Skeletal muscle cell (primary cell): ENCODE data around the gene MTSS2.
A peak's percentile ranks its signal among the peaks of the same experiment; 100 is the strongest.

Experiments used
- DNase-seq: peaks from one replicate; pipeline ENCODE4 v3.0.0-alpha.2; 2010; ENCODE audit warnings: low read depth
- H3K4me3 ChIP-seq: 2 replicates; pipeline ENCODE4 v1.5.1; 2011; ENCODE audit warnings: low read depth, mild to moderate bottlenecking, control low read depth, low read length, moderate library complexity

The MTSS2 gene

DNA sequence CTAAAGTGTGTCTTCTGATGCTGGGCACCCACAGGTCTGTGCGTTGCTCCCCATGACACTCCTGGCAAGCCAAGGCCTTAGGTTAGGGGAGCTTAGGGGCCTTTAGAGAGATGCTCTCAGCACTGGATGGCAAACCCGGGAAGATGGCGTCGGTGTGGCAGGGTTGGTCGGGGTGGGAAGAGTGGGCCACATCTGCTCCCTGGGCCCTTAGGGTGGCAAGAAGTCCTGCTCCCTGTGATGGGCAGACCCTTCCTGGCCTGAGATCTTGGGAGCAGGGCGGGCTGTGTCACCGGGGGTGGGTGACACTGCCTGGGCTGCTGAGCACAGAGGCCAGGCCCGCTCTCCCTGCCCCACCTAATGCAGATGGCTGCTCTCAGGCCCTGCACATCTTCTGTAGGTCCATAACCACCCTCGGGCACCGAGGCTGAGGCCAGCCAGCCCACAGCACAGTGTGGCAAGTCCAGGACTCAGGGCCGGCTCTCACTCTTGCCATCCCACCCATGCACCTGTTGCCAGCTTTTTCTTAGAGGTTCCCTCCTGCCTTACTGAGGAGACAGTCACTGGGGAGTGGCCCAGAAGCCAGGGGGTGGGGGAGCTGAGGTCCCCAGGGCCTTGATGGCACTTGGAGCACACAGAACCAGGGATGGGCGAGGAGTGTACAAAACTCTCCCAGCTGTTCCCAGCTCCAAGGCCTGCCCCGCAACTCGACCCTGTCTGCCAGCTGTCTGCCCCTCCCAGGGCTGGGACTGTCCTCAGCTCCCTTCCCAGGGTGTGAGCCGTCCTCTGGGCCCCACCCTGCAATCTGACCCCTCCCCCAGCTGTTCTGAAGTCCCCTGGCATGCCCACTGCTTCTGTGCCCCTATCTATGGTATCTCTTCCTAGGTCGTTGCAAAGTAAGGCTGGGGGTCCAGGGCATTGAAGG is 4.4 kb upstream of the MTSS2 start:
- H3K4me3 ChIP-seq: no peak overlapping the region
- no peak for DNase-seq

DNA sequence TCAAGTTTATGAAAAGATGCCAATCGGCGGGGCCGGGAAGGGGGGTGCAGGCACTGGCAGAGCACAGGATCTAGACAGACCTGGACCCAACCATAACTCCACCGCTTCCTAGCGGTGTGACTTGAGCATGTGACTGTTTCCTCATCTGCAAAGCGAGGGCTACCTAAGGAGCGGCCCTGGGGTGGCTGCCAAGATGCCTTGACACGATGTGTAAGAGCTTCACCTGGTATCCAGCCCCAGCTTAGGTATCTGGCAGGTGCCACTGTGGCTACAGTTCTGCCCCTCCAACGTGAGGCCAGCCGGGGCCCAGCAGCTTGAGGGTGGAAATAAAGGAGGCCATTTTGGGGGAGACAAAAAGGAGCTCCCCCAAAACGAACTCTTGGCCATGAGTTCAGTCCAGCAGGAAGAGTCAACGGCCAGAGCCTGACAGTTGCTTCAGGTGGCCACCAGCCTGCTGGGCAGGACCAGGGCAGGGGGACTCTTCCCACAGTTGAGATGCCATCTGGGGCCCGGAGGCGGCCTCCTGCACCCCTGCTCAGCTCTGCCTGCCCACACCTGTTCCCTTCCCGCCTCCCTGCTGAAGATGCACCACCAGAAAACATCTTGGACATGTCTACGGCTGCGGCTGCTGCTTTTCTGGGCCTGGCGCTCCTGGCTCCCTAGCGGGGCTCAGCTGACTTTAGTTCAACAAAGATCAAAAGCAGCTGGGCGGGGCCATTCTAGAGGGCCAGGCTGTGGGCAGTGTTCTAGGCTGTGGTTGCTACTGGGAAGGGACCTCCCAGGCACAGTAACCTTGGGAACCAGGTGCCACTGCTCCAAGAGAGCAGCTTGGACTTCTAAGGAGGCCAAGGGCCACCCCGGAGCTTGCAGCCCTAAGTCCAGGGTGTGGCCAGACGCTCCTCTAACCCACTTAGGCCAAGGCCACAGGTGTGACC is 3.4 kb upstream of the MTSS2 start:
- no peak overlapping the region for H3K4me3 ChIP-seq
- DNase-seq: no peak

DNA sequence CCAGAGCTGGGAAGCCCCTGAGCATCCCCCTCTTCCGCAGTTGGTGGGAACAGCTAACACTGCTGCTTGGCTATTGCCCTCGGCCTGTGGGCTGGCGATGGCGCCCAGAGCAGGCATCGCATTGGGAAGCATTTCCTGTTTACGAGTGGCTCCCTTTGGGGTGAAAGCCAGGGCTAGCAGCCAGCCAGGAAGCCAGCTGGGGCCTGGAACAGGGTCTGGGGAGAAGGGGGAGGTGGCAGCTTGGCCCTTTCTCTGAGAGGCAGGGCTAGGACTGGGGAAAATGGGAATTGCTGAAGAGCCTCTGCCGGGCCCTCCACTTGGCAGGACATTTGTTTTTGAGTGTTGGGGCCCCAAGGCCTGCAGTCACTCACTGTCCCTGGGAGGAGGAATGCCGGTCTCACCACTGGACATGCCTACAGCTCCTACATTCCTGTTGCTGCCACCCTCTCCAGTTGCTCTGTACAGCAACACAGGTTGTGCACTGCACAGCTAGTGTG is 2.4 kb upstream of the MTSS2 start:
- DNase-seq: no peak
- H3K4me3 ChIP-seq: no peak overlapping the region

DNA sequence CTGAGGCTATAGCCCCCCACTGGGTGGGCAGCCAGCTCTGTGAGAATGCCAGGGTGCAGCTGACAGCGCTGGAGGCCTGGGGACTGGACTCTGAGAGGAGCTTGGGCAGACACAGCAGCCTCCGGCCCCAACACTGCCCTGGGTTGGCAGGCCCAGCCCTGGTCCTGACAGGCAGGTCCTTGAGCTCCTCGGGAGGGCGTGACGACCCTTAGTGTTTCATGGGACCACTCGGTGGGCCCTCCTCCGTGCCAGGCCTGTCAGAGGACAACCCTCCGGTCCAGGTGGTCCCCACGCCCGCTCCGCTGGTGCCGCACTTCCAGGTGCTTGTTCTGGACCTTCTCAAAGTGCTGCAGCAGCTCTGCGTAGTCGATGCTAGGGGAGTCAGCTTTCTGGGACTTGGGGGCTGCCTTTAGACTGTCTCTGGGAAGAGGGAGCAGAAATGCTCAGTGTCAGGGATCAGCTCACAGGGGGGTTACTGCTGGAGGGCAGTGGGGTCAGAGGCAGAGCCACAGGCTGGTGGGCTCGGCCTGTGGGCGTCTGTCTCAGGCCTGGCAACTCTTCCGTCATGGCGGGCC is 1.9 kb upstream of the MTSS2 start:
- H3K4me3 ChIP-seq: no peak overlapping the region
- no peak for DNase-seq

DNA sequence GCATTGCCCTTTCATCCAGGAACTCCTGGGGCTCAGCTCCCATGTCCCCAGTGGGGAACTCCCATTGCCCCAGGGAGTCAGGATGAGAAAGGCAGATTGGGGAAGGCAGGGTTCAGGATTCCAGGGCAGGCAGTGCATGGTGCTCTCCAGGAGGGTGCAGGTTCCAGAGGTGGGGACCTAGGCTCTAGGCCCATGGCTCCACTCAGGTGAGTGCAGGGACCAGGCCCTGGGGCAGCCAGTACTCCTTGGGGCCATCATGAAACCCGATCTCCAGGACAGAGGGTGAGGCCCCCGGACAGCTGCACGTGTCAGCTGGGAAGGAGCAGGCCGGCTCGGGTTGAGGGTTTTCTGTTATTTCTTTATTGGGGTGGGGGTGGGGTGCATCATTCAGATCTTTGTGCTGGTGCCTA is 1.3 kb upstream of the MTSS2 start:
- no peak for DNase-seq
- peak overlapping the region; percentile 46 for H3K4me3 ChIP-seq

DNA sequence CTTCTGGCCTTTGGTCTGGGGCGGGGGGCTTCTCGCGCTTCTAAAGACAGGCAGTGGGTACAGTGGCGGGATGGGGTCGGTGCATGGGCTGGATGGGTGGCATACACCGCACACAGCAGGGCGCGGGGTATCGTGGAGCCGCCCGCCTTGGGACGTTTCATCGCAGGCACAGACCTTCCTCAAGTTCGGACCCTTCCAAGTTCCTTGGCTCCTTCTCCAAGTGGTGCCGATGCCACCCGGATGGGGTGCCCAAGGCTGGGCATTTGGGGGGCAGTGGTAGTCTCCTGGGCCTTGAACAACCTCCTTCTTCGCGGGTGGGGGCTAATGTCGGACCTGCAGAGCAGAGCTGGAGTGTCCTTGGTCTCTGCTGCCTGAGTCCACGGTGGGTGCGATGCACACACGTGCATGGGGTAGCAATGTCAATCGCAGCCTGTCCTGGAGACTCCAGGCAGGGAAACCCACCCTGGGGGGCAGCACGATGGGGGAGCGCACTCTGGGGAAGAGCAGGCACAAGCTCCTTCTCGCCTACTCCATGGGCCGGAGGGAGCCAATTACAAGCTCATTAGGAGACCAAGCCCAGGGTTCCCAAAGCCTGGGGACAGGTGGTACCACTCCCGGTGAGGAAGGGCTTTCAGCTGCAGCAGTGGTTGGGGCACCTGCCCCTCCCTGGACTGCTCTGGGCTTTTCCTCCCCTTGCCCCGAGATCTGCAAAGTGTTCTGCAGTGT is 686 bp upstream of the MTSS2 start:
- DNase-seq: no peak
- H3K4me3 ChIP-seq: peak overlapping the region; percentile 46

DNA sequence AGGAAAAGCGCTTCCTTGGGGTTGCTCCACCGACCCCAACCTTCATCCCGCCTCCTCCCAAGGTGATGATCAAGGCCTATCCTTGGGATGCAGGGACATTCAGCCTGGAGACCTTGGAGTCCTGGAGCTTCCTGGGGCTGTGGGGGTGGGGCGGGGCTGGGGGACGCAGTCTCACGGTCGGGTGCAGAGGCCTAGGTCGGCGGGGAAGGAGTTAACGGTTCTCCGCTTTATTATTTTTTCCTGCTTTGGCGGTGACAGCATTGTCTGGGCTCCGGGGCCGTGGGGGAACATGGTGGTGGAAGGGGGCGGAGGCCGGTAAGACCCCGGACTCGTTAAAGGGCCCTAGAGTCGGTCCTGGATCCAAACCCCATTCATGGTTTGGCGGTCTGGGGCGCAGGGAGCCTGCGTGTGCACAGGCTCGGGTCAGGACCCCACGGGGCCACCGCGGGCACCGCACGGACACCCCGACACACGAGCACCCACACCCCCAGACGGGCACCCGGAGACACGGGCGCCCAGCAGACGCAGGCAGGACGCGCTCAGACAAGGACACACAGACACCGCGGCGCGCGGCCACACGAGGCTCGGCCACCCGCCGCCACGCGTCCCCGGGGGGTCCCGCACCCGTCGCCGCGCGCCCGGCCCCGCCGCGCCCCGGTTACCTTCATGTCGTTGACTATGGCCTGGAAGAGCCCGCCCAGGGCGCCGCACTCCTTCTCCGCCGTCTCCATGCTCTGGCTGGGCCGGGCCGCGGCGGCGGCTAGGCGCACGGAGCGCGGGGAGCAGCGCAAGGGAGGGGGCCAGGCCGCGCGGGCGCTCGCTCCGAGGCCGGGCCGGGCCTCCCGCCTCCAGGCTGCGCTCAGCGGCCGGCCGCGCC is 554 bp downstream of the MTSS2 start:
- DNase-seq: no peak

DNA sequence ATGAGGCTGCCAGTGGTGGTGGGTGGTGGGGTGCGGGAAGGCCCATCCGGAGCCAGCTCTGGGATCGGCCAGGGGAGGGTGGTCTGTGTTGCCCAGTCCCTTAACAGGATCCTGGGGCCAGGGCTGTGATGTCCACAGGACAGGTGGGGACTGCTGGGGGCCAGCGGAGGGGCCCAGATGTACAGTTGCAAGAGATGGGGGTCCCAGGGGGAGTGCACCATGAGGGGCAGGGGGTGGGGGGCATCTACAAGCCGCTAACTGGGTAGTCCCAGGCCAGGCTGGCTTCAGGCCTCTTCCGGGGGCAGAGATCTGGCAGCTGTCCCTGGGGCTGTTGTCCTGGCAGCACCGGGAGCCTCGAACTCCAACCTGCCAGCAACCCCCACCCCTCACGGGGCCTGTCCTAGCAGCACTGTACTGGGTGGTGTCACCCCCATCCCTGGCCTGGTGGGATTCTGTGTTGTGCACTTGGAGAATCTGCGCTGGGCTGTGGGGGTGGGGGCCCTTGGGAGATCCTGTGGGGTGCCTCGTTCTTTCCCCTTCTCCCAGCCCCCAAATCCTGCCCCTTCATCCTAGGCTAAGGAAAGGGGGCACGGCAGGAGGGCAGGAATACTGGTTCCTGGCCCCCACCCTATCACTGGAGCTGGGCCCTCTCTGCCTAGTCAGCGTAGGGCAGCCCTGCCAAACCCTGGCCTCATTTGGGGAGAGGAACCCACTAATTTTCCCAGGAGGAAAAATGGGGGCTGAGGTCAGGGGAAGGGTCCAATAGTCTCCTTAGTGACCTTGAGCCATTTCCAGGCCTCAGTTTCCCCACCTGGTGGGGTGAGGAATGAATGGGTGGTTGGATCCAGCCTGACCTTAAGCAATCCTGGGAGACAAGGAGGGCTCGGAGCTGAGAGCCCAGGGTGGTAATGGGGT is 1.4 kb downstream of the MTSS2 start:
- no peak for DNase-seq
- peak overlapping the region; percentile 83 for H3K4me3 ChIP-seq

More for the DNA sequence above, 554 bp downstream of the MTSS2 start:
- H3K4me3 ChIP-seq: peak overlapping the region; percentile 83

DNA sequence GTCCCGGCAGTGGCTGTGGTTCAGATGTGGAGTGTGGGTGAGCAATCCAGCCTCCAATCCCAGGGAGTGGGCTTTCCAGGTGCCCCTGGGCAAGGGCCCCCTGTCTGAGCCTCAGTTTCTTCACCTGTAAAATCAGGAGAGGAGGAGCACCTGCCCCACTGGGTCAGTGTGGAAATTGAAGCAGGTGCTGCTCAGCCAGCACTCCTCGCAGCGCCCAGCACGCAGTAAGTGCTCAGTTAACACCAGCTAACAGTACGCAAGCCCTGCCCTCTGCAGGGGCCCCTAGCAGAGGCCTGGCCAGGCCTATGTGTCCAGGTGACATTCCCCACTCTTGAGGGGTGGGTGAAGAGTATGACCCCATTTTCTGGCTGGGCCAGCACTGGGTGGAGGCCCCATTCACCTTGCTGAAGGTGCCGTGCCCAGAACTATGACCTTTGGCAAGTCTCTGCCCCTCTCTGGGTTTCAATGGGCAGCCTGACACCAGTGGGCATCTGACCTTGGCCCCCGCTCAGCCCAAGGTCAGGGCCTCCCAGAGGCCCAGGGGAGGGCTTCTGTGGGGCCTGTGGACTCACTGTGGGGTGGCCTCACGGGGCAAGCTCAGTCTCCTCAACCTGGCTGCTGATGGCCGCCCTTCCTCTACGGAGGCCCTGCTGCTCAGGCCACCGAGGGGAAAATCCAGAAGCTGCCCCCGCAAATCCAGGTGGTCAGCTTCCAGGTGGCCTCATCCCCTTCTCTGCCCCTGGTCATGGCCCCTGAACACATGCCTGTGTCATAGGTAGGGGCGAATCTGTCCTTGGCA is 2.5 kb downstream of the MTSS2 start:
- no peak for DNase-seq
- H3K4me3 ChIP-seq: peak overlapping the region; percentile 83

DNA sequence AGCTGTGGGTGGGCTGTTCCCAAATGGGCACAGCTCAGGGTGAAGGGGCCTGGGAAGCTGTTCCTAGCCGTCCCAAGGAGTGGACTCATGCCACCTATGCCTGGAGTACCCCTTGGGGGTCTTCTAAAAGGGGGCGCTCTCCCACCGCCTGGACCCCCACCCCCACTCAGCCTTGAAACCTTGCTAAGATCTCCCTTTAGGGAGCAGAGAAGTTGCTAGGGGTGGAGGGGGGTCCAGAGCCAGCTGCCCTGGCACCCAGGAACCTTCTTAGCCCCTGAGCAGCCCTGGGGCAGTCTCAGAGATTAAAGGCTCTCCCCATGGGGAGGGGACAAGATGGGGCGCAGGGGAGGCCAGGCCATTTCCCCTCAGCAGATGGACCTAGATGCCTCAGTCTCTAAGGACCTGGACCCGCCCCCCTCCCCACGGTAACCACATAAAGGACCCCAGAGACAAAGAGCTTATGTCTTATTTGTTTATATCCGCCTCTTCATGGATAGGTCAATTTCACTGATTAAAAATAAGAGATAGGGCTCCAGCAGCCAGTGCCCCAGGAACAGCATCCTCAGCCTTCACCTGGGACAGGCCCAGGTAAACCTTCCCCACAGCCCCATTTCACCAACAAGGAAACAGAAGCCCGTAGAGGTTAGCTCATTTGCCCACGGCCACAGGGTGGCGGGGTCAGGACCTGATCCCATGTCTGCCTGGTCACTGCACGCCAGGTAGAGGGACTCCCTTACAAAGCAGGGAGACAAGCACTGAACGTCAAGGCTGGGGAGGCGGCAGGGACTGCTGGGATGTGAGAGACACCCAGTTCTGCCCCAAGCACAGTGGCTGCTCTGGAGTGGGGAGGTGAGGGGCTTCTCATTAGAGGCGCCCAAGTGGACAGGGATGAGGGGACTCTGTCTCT is 3.4 kb downstream of the MTSS2 start:
- peak overlapping the region; percentile 83 for H3K4me3 ChIP-seq

DNA sequence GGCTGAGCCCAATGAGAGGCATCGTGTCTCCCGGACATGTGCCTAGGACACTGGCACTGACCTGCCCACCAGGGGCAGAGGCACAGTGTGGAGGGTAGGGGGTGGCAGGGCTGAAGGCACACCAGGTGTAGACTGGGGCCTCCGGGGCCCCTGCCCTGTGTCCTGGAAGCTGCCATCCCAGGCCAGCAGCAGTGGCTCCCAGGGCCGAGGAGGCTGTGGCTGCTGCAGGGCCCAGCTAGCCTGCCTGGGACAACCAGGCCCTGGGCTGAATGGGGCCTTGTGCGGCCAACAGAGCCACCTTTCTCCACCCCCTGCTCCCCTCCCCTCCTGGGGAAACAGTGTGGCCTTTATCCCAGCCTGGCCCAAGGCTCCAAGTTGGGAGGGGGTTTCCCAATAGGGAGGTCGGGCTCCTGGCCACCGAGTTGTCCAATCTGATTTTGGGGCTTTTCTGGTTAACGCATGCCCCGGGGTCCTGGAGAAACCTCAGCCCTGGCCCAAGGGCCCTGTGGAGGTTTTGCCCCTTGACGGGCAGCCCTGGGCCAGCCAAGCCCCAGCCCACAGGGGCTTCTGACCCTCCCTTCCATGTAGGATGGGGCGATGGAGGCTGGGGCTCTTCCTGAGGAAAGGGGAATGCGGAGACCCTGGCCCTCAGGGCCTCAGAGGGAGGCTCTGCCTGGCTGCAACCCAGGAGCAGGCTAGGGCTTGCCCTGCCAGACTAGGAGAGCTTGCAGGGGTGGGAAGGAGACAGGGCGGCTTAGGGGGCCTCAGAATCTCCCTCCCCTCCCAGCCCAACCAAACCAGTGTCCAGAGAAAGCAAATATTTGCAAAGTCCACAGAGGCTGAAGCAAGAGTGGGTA is 4.2 kb downstream of the MTSS2 start:
- DNase-seq: no peak
- H3K4me3 ChIP-seq: peak overlapping the region; percentile 13

More for the DNA sequence above, 3.4 kb downstream of the MTSS2 start:
- DNase-seq: no peak

DNA sequence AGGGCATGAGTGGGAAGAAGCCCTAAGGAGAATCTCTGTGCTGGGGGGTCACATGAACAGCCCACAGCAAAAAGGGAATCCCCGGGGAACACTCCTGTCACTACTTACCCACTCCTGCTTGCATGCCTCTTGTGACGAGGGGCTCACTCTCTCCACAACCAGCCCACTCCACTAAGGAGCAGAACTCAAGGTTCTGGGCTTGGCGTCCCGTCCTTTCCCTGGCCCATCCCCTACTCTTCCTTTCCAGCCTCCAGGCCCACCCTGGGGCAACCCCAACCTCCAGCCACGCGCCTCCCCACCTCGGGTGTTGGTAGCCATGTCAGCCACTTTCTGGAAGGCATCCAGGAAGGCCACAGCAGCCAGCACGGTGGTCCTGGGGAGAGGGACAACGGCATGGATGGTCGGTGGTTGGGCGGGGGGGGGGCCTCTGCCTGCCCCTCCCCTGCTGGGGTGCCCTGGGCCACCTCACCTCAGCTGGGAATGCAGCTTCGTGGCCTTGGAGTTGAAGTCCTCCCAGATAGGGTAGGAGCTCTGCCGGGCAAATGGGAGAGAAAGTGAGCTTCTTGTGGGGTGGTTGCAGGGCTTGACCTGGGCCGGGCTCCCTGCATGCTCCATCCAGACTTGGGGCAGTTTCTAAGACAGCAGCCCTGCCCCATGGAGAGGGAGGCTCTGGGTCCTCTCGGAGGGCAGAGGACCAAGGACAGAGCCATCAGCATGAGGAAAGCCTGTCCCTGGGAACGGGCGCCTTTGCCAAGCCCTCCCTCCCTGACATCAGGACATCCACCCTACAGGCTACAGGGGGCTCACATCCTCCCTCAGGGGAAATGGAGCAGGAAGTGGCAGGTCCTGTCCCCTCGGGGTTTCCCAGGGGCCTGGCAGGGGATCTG is 5.1 kb downstream of the MTSS2 start:
- DNase-seq: no peak
- H3K4me3 ChIP-seq: no peak overlapping the region

DNA sequence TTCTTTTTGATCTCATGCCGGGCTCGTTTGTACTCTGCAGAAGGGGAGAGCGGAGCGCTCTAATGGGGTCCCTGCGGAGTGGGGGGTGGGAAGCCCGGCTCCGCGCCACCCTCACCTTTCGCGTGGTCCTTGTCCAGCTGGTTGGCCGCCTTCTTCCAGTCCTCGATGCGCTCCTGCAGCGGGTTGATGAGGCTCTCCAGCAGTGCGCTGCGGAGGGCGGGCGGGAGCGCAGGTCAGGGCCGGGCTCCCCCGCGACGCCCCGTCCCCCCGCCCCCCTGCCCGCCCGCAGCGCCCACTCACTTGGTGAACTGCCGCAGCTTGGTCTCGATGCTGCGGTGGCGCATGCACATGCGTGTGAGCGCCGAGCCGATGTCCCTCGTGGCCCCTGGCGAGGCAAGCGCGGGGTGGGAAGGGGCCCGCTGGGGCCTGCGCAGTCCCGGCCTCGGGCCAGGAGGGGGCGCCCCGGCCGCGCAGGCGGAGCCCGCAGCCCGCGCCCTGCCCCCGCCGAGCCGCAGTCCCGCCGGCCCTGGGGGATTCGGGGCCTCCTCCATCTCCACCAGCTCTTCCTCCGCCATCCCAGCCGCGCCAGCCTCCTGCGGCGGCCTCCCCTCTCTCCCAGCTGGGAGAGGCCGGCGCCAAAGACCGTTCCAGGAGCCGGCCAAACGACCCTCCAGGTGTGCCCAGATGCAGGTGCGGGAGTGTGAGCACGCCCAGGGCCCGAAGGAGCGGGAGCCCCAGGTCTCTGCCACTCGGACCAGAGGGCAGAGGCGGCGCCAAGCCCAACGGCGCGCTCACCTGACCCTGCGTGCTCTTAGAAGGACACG is 6.0 kb downstream of the MTSS2 start:
- H3K4me3 ChIP-seq: no peak overlapping the region
- no peak for DNase-seq
